Measurements from ENCODE around the gene SYDE1.

DNA sequence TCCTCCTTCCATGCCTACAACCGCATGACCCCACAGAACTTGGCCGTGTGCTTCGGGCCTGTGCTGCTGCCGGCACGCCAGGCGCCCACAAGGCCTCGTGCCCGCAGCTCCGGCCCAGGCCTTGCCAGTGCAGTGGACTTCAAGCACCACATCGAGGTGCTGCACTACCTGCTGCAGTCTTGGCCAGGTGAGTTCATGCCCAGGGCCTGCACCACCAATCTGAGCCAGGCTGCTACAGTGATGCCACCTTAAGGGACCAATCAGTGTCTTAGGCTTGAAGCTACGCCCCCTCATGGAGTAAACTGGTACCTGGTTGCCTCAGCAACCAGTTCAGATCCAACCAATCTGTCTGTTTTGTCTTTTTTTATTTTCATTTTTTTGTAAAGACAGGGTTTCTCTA lies 5.2 kb downstream of the SYDE1 start:
- TF ChIP-seq POLR2A (IDR thresholded peaks at IDR 0.05; ENCODE audit: low read depth, low read length), result no peak
- TF ChIP-seq TAF1 (IDR thresholded peaks at IDR 0.05; ENCODE audit: low read depth, low read length), result no peak
- no peak for TF ChIP-seq POLR2AphosphoS5 (IDR thresholded peaks at IDR 0.05; ENCODE audit: low read depth, low read length)
- no peak for TF ChIP-seq POU2F2 (IDR thresholded peaks at IDR 0.05; ENCODE audit: low read depth, low read length)

All from GM12891 (cell line).